GM18520 (cell line): ENCODE data around the gene FOXK1.

Experiments used
- ATAC-seq: cut with Tn5 transposase; IDR thresholded peaks from one replicate; pipeline ENCODE4 v1.9.1; 2021; ENCODE audit not compliant: unreplicated experiment

FOXK1 gene

DNA sequence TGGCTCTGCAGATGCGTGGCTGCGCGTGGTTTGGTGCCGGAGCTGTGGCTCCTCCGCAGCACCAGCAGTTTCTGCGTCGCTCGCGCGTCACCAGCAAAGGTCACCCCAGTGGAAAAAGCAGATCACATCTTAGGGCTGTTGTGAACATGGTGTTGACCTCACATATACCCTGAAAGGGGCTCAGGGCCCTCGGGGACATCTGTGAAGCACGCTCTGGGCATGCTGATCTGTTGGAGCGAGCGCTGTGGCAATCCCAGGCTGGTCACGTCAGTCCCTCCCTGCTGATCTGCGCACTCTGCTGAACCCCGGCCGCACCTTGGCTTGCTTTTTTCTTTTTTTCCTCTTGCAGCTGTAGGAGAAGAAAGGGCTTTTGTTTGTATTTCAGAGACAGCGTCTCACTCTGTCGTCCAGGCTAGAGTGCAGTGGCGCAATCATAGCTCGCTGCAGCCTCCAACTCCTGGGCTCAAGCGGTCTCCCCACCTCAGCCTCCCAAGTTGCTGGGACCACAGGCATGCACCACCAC is 60.0 kb downstream of the FOXK1 start:
- ATAC-seq = no peak

DNA sequence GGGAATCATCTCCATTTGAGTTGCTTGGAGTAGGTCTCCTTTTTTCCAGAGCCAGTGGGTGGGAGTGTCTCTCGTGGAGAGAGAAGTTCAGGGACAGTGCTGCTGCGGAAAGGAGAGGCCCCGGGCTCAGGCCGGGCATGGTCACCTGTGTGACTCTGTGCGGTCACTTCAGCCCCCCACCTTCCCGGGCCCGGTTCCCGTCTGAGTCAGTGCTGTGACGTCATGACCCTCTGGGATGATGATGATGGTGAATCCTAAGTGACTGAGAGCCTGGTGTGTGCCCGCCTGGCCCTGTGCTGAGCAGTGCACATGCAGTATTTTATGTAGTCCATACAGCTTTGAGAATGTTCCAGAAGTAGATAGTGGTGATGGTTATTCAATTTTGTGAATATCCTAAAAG is 60.8 kb downstream of the FOXK1 start:
- ATAC-seq = no peak

DNA sequence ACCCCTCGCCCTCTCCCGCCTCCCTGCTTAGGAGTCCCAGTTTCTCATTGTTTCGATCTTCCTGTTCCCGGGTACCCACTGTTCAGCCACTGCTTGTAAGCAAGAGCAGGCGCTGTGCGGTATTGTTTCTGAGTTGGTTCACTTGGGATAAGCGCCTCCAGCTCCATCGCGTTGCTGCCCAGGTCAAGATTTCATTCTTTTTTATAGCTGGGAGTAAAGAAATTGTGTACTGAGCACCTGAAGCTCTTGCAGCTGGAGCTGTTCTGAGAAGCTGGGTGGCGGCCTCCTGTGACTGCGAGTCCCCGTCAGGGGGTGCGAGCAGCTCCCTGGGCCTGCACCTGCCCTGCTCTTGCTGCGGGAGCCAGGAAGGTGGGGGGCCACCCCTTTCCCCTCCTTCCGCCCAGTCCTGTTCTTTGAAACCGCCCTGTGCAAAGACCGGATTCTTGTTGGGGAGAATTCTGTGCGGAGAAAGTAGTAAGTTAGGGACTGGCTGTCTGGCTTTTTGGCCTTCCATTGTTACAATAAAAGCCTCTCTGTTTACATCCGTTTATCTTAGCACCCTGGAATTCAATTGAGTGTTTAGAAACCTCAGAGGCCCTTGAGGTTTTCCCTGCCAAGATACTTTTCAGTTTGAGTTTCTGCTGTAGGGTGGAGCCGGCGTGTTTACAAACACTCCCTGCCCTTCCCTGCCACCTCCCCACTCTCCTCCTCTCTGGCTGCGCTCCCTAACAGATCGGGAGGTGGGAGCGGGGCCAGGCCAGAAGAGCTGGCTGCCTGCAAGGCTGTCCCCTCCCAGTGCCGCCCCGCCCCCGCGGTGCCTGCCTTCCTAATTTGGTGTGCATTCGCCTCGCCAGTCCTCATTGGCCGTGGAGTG is 62.5 kb downstream of the FOXK1 start:
- ATAC-seq = peak; percentile 66

GRCh38 chr7:4745265-4745919 is 63.3 kb downstream of the FOXK1 start:
- no peak for ATAC-seq

DNA sequence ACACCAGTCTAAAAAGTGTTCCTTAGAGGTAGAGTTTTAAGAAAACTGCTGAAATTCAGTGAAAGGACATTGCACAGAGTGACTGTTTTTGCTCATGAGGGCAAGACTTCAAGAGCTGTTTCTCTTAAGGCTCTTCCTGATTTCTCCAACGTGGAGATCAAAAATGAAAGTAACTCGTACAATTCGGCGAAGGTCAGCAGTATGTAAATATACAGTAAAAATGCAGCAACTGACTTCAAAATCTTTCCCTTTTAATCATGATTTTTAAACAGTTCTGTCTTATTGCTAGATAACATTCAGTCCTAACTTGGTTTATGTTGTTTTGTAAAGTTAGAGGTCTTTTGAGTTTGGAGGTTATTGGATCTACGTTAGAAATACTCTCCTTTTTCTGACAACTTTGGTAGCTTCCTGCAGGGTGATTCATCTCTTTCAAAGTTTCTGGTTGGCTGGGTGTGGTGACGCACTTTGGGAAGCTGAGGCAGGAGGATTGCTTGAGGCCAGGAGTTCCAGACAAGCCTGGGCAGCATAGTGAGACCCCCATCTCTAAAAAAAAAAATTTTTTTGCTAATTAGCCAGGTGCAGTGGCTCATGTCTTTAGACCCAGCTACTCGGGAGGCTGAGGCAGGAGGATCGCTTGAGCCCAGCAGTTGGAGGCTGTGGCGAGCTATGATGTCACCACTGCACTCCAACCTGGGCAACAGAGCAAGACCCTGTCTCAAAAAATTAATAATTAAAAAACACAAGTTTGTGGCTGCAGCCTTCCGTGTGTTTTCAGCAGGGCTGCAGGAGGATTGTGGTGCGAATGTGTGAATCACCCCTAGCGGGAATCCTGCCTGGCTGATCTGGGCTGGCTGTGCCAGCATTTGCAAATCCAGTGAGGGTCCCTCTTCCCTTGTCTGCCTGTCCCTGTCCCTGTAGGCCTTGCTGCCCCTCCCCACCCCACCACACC is 64.2 kb downstream of the FOXK1 start:
- no peak for ATAC-seq

GRCh38 chr7:4747013-4747412 is 64.9 kb downstream of the FOXK1 start:
- no peak for ATAC-seq

DNA sequence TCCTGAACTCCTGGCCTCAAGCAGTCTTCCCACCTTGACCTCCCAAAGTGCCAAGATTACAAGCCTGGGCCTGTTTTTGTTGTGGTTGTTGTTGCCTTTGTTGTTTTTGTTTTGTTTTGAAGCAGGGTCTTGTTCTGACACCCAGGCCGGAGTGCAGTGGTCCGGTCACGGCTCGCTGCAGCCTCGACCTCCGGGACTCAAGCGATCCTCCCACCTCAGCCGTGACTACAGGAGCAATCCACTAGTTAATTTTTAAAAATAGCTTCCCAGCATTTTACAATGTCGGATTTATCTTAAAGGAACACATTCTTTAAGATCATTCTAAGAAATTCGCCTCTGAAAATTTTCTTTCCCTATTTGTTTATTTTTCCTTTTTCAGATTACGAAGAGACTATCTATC is 65.7 kb downstream of the FOXK1 start:
- ATAC-seq = no peak

GRCh38 chr7:4748231-4748681 is 66.2 kb downstream of the FOXK1 start:
- ATAC-seq = no peak

DNA sequence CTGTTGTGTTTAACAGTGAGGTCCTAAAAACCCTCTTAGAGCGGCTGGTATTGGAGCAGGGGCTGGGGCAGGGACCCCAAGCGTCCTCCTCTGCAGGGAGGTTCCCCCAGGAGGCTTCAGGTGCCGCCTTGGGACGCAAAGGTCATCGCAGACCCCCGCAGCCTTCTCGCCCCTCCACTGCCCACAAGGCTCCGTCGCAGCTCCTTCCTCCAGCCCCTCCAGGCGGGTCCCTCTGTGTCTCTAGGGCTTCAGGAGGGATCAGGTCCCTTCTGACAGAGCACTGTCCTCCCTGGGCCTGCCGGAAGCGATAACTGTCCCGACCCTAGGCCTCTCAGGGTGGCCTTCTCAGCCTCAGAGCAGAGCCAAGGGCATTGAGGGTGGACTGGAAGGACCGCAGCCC is 67.3 kb downstream of the FOXK1 start:
- no peak for ATAC-seq

- ATAC-seq = no peak
These were observed 67.7 kb downstream of the FOXK1 start for GRCh38 chr7:4749798-4750197.

GRCh38 chr7:4751398-4751947 is 69.4 kb downstream of the FOXK1 start:
- ATAC-seq = no peak

GRCh38 chr7:4753598-4754432 is 71.7 kb downstream of the FOXK1 start:
- peak; percentile 69 for ATAC-seq

DNA sequence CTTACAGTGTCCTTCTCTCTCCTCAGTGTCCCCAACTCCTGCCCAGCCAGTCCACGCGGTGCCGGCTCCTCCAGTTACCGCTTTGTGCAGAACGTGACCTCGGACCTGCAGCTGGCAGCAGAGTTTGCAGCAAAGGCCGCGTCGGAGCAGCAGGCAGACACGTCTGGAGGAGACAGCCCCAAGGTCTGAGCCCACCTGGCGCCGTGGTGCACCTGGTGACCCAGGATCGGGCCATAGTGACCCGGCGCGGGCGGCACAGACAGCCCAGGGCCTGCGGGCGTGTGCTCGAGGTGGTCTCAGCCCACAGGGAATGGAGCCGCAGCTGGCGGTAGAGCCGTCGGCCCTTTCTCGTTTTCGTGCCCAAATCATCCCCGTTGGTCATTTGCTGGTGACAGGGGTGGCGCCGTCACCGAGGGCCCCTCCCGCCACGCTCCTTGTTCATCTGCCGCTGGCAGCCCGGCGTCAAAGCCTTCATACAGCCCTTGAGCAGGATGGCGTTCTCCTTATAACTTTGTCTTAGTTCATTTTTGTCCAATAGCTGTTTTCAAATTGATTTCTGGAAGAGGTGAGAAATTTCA is 72.4 kb downstream of the FOXK1 start:
- ATAC-seq = no peak

DNA sequence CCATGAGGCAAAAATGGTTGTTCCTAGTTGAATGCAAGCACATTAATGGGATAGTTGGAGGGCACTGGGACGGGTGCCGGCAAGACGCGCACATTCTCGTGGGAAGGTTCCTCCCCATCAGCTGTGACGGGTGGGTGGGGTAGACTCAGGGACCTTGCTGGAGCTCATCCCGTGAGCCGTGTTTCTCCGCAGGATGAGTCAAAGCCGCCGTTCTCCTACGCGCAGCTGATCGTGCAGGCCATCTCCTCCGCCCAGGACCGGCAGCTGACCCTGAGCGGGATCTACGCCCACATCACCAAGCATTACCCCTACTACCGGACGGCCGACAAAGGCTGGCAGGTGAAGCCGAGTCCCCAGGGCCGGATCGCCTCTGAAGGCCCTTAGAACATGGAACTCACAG is 73.0 kb downstream of the FOXK1 start:
- no peak for ATAC-seq

- ATAC-seq = no peak
These were observed 76.0 kb downstream of the FOXK1 start for GRCh38 chr7:4758111-4758510.

- no peak for ATAC-seq
These were observed 76.7 kb downstream of the FOXK1 start for GRCh38 chr7:4758791-4759190.

DNA sequence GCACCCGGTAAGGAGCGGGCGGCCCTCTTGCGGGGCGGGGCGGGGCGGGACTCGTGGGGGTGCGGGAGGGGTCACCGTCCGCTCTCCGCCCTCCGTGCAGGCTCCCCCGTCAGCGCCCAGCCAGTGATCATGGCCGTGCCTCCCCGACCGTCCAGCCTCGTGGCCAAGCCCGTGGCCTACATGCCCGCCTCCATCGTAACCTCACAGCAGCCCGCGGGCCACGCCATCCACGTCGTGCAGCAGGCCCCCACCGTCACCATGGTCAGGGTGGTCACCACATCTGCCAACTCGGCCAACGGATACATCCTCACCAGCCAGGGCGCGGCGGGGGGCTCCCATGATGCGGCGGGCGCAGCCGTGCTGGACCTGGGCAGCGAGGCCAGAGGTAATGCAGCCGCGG is 77.1 kb downstream of the FOXK1 start:
- no peak for ATAC-seq

DNA sequence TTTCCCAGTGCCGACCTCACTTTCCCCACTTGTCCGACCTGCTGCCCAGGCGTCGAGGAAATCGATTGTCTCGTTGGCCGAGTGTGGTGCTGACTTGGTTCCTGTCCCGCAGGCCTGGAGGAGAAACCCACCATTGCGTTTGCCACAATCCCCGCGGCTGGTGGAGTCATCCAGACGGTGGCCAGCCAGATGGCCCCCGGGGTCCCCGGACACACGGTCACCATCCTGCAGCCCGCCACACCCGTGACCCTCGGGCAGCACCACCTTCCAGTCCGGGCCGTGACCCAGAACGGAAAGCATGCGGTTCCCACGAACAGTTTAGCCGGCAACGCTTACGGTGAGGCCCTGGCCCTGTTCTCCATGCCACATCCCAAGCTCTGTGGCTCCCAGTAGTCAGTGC is 78.9 kb downstream of the FOXK1 start:
- no peak for ATAC-seq
